HG02938 (cell line): ENCODE results near the gene NFAM1.
A peak's percentile ranks its signal among the peaks of the same experiment; 100 is the strongest.

Source experiments
- ATAC-seq: cut with Tn5 transposase; IDR thresholded peaks from one replicate; pipeline ENCODE4 v1.9.1; 2021; ENCODE audit warnings: mild to moderate bottlenecking, moderate library complexity; ENCODE audit not compliant: unreplicated experiment

Gene NFAM1

GRCh38 chr22:42439821-42440674 is 7.8 kb upstream of the NFAM1 start:
- ATAC-seq = no peak

- no peak for ATAC-seq
Observed at GRCh38 chr22:42439021-42439567, 6.9 kb upstream of the NFAM1 start.

DNA sequence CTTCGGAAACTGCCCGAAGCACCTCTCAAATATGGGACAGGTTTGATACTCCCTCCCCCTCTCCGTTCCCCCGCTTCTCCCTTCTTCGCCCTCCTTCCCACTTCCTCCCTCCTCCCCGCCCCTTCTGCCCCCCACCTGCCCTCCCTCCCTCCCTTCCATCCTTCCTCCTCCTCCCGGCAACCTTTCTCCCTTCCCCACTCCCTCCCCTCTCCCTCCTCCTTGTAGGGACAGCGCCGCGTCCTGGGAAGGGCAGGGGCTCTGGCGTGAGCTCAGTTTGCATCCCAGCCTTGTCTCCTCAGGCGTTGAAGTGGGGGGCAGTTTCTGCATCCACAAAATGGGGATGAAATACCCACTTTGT is 6.1 kb upstream of the NFAM1 start:
- ATAC-seq = no peak

- peak; percentile 60 for ATAC-seq
Observed at GRCh38 chr22:42437488-42438292, 5.5 kb upstream of the NFAM1 start.

GRCh38 chr22:42436404-42436803 is 4.2 kb upstream of the NFAM1 start:
- no peak for ATAC-seq

- no peak for ATAC-seq
Observed at GRCh38 chr22:42434748-42435425, 2.7 kb upstream of the NFAM1 start.

GRCh38 chr22:42433754-42434682 is 1.8 kb upstream of the NFAM1 start:
- ATAC-seq = no peak

GRCh38 chr22:42432818-42433217 is 615 bp upstream of the NFAM1 start:
- no peak for ATAC-seq

DNA sequence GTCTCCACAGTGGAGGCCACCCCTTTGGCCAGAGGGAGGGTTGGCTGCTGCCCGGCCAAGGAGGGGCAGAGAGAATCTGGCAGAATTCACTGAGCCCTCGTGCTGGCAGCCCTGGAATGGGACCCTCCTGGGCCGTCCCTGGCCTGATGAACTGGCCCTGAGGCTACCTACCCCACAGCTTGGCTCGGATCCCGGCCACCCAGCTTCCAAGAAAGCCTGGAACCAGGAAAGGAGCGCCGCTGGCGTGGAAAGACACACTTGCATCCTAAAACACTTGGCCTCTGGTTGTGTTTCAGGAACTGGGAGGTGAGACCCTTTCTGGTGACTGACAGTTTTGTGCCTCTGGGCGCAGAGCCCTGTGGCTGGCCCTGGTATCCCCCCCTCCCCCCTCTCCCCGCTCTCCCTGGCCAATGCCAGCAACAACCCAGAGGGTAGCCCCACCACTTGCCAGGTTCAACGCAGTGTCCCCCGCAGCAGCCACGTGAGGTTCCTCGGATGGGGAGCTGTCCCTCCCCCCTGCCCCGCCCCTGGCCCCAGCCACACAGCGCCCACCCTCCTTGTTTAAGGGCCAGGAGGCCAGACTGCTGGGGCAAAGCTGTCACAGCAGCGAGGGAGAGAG is 693 bp downstream of the NFAM1 start:
- ATAC-seq = no peak

GRCh38 chr22:42430528-42431125 is 1.6 kb downstream of the NFAM1 start:
- no peak for ATAC-seq

DNA sequence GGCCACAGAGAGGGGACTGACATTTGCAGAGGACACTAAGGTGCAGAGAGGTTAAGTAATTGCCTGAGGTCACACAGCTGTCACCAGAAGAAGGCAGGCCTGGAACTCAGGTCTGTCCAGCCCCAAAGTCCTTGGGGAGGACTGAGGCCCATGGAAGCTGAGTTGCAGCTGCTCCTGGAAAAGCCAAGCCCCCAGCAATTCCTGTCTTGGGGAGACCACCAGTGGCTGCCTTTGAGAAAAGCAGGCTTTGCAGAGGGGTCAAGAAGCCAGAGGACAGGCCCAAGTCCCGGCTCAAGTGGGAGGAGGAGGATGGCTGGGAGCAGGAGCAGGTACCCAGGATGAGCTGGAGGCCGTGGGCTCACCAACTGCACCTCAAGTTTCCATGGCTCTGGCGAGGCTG is 3.4 kb downstream of the NFAM1 start:
- no peak for ATAC-seq

- no peak for ATAC-seq
Observed at GRCh38 chr22:42428025-42428424, 4.2 kb downstream of the NFAM1 start.

- ATAC-seq = no peak
Observed at GRCh38 chr22:42427167-42427566, 5.0 kb downstream of the NFAM1 start.

DNA sequence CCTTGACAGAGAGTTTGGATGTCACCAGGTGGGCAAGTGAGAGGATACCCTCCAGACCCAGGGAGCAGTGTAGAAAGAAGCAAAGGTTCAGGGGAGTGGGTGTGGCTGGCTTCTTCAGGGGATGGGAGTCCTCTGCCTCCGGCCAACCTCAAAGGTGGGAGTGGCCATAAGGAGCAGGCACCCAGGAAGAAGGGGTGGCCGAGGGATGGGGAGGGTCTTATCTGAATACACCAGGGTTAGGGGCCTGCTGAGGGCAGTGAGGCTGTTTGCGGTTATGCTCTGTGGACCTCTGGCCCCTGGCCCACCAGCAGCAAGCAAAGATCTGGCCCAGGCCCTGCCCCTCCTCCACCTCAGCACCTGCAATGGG is 6.2 kb downstream of the NFAM1 start:
- ATAC-seq = no peak

- ATAC-seq = no peak
Observed at GRCh38 chr22:42425337-42425988, 6.7 kb downstream of the NFAM1 start.

- no peak for ATAC-seq
Observed at GRCh38 chr22:42419243-42419881, 12.8 kb downstream of the NFAM1 start.

GRCh38 chr22:42418811-42419242 is 13.4 kb downstream of the NFAM1 start:
- no peak for ATAC-seq

DNA sequence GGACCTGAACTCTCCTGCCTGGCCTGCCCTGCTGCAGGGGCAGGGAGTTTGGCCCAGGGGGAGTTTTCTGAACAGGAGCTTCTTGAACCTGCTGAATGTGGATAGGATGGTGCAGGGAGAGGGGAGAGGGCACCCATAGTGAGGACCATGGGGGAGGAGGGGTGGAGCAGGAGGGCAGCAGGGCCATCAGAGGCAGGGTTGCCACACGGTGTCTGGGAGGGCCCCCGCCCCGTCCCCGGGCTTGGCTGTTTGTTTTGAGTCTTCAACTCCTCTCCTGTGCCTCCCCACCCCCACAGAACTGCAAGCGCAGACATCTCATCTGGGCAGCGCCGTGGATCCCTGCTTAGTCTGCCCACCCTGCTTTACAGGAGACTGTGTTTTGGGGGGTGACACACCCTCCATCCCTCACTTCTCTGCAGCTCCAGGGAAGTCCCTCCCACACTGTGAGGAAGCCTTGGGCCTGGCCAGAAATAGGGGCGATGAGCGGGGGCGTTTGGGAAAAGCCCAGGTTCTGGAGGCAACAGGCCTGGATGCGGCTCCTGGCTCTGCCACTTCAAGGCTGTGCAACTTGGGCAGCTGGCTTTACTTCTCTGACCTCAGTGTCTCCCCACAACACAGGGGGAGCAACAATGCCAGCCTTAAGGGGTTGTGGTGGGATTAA is 14.4 kb downstream of the NFAM1 start:
- ATAC-seq = no peak
